AG20443 (cell line): ENCODE results near the gene RMDN2.

Experiments
- DNase-seq: peaks from one replicate; pipeline ENCODE4 v3.0.0; 2012; ENCODE audit warnings: low spot score, mixed read lengths

The RMDN2 gene, protein sequence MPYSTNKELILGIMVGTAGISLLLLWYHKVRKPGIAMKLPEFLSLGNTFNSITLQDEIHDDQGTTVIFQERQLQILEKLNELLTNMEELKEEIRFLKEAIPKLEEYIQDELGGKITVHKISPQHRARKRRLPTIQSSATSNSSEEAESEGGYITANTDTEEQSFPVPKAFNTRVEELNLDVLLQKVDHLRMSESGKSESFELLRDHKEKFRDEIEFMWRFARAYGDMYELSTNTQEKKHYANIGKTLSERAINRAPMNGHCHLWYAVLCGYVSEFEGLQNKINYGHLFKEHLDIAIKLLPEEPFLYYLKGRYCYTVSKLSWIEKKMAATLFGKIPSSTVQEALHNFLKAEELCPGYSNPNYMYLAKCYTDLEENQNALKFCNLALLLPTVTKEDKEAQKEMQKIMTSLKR

GRCh38 chr2:37925063-37925897 lies at the start of gene RMDN2:
Gene RMDN2, plus strand, starts transcription at chr2:37925287. Its CDS starts 3,991 bp downstream, at chr2:37929278.
- DNase-seq: peak; percentile 94

DNA sequence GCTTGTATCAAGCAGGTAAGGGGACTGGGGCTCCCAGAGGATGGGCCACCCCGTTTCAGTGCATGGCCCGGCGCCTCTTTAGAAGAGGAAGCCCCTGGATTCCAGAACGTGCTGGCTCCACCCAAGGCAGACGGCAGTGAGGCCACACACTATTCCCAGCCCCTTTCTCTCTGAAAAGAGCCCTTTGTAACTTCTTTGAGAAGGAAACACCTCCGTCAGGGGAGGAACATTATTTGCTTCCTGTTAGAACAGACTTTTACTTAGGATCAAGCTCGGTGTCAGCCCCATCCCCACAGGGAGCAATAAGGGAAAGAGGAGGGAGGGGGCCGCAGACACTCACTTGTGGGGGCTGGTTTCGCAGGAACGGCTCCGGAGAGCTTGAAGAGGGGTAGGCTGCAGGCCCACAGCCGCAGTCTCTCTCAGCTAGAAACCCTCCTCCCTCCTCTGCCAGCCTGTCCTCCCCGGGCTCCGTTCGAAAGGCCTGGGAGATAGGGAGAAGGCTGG lies 49.6 kb upstream of the RMDN2 start:
- DNase-seq: no peak

- DNase-seq: no peak
Measured at GRCh38 chr2:37876227-37876626, 48.9 kb upstream of the RMDN2 start.

- peak; percentile 62 for DNase-seq
Measured at GRCh38 chr2:37877457-37878315, 47.4 kb upstream of the RMDN2 start.

GRCh38 chr2:37878536-37878935 lies 46.6 kb upstream of the RMDN2 start:
- no peak for DNase-seq

- no peak for DNase-seq
Measured at GRCh38 chr2:37880551-37880950, 44.5 kb upstream of the RMDN2 start.

DNA sequence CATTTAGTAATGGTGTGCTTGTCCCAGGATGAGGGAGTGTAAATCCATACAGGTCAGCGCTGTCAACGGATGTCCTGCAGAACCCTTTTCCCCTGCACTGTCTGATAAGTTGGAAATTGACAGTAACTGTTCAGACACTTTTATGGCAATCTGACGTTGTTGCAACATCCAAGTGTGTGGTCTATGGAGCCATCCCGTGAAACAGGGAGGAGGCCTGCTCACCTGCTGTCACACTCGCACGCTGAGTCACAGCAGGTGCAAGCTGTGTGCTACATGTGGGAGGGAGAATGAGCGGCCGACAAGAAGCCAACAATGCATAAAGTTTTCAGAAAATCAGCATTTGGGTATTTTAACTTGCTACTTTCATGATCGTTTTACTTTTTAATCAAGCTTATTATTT lies 43.7 kb upstream of the RMDN2 start:
- no peak for DNase-seq

DNA sequence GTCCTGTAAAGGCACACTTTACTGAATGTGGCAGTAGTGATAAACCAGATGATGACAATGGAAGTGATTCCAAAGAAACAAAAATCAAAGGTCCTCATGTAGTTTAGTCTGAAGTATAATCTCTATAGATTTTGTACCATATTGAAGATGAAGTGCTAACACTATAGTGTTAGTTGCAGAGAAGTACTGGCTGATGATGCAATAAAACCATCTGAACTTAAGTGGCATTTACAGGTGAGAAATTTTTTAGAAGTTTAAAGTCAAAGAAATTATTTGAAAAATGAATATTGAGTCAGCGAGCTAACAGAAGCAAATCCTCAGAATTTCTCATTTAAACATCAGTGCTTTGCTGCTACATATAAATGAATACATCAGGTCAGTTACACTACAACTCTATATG lies 43.1 kb upstream of the RMDN2 start:
- no peak for DNase-seq

GRCh38 chr2:37883518-37883917 lies 41.6 kb upstream of the RMDN2 start:
- no peak for DNase-seq

DNA sequence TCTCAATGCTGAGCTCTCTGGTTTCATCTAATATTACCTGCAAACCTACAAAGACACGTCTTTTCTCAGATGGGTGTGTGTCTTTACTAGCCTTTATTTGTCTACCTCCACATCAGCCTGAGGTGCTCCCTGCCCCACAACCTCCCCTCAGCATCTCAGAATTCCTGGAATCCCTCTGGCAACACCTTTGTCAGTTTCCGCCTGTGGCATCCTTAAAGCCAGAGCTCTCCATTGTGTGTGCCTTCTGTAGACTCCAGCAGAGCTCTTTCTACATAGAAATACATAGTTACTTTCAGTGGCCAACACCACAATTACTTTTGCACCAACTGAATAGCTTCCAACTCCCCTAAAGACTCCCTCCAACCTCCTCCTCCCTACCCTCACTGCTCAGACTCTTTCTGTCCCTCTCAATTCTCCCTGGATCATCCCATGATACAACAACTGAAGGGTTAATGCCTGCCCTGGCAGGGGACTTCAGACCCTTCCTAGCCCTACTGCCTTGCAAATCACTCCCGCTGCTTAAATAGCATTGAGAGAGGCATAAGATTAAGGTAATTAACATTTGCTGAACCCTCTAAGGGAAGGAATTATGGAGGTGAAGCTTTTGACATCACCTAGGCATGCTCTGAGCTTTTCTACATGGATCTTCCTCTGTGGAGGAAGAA lies 39.6 kb upstream of the RMDN2 start:
- no peak for DNase-seq

- peak; percentile 90 for DNase-seq
Measured at GRCh38 chr2:37886745-37887144, 38.3 kb upstream of the RMDN2 start.

- DNase-seq: no peak
Measured at GRCh38 chr2:37887286-37887685, 37.8 kb upstream of the RMDN2 start.

DNA sequence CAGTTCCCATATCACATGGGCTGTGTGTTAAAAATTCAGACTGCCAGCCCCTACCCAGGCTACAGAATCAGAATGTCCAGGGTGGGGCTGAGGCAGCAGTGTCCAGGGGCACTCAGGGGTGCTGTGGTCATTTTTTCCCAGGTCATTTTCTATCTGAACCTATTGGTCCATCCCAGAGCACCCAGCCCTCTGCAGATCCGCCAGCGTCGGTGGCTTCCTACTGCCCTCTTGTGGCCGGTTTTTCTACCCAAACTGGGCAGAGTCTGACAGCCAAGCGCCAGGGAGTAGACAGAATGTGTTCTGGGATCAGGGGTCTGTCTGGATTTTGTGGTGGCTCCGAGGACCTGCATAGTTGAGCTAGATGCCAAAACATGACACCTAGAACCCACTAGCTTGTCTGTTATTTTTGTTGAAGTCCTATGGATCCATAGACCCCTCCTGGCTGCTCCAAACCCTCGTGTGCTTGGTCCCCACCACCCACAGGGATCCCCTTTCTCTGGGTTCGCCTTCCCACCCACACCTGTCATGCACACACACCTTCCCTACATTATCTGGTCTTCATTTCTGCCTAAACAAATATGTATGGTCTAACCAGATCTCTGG lies 34.1 kb upstream of the RMDN2 start:
- peak; percentile 87 for DNase-seq

GRCh38 chr2:37891846-37892435 lies 33.1 kb upstream of the RMDN2 start:
- no peak for DNase-seq

GRCh38 chr2:37892436-37893114 lies 32.5 kb upstream of the RMDN2 start:
- DNase-seq: no peak

DNA sequence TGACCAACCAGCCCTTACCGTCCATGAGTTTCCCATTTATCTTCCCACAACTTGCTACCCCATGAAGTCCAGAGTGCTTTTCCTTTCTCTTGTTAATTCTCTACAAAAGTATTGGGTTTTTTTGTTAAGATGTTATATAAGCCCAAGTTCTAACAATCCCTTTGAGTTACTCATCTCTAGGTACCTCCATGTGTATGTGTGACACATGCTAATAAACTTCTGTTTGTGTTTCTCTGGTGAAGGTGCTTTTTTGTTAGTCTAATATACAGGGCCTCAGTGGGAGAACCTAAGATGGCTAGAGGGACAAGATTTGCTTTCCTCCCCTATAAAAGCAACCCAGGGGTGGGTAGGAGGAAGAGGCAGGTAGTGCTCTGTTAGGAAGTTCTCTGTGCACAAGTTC lies 31.8 kb upstream of the RMDN2 start:
- no peak for DNase-seq

GRCh38 chr2:37894047-37894446 lies 31.0 kb upstream of the RMDN2 start:
- no peak for DNase-seq

- DNase-seq: peak; percentile 56
Measured at GRCh38 chr2:37894601-37895000, 30.5 kb upstream of the RMDN2 start.

- no peak for DNase-seq
Measured at GRCh38 chr2:37895140-37895539, 29.9 kb upstream of the RMDN2 start.

GRCh38 chr2:37896319-37896718 lies 28.8 kb upstream of the RMDN2 start:
- no peak for DNase-seq
